ENCODE data around the gene CDC34. TPM values are rescaled to one million over a fixed set of nuclear protein-coding genes. Genes with fewer than 3 reads are reported as not detected.

Gene CDC34
- total and polyA plus RNA-seq, 9 of the 15 experiments (the other 6 are each of a cell fraction or from before 2014, with no cell fraction given) = 0.80 to 203 (median 65.5) TPM

DNA sequence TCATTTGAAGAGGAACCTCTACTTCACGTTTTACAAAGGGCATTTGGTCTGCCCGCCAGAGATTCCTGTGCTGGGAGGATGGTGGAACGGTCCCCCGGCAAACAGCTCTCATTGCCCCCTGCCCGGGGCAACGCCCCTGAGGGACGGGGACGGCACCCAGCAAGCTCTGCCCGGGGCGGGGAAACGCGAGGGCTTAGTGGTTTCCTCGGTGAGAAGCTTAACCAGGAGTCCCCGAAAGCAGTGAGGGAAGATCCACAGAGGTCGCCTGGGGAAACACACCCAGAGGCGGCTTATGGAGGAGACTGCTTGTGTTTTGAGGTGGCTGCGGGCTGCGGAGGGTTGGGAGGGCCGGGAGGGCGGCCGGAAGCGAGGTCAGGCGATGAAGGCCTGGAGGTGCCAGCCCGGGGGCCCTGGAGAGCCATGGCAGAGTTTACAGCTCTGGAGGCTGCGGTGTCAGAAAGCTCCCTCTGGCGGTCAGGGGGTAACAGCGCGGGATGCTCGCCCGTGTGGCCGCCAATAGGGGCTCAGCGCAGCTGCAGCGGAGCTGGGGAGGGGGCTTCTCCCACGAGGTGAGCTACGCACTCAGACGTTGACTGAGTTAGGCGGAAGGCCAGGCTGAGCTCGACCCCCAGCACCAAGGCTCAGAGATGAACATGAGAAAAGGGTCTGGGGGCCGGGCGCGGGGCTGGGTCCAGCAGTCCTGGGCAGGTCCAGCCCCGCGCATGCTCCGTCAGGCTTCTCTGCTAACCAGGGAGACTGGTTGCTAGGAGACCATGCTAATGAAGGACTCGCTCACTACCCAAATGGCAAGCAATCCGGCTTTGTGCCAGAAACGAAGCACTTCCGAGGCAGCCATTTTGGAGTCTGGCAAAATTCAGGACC, 24.9 kb upstream of the CDC34 start (continued):
- TF ChIP-seq, protein P1, sequence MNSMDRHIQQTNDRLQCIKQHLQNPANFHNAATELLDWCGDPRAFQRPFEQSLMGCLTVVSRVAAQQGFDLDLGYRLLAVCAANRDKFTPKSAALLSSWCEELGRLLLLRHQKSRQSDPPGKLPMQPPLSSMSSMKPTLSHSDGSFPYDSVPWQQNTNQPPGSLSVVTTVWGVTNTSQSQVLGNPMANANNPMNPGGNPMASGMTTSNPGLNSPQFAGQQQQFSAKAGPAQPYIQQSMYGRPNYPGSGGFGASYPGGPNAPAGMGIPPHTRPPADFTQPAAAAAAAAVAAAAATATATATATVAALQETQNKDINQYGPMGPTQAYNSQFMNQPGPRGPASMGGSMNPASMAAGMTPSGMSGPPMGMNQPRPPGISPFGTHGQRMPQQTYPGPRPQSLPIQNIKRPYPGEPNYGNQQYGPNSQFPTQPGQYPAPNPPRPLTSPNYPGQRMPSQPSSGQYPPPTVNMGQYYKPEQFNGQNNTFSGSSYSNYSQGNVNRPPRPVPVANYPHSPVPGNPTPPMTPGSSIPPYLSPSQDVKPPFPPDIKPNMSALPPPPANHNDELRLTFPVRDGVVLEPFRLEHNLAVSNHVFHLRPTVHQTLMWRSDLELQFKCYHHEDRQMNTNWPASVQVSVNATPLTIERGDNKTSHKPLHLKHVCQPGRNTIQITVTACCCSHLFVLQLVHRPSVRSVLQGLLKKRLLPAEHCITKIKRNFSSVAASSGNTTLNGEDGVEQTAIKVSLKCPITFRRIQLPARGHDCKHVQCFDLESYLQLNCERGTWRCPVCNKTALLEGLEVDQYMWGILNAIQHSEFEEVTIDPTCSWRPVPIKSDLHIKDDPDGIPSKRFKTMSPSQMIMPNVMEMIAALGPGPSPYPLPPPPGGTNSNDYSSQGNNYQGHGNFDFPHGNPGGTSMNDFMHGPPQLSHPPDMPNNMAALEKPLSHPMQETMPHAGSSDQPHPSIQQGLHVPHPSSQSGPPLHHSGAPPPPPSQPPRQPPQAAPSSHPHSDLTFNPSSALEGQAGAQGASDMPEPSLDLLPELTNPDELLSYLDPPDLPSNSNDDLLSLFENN (IDR thresholded peaks at IDR 0.05; ENCODE audit: low read depth in 2 of 2, low read length in 2 of 2) = 0 out of 4 replicates have a peak, but pooled peaks of 1 of the 2 experiments have one; percentile 0
- peak; percentile 61 to 80 for TF ChIP-seq RAD21 (CRISPR knock-in tag; conservative IDR thresholded peaks at IDR 0.05 in 1 of 2, IDR thresholded peaks at IDR 0.05 in 1 of 2)
- TF ChIP-seq, protein P2, sequence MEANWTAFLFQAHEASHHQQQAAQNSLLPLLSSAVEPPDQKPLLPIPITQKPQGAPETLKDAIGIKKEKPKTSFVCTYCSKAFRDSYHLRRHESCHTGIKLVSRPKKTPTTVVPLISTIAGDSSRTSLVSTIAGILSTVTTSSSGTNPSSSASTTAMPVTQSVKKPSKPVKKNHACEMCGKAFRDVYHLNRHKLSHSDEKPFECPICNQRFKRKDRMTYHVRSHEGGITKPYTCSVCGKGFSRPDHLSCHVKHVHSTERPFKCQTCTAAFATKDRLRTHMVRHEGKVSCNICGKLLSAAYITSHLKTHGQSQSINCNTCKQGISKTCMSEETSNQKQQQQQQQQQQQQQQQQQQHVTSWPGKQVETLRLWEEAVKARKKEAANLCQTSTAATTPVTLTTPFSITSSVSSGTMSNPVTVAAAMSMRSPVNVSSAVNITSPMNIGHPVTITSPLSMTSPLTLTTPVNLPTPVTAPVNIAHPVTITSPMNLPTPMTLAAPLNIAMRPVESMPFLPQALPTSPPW (CRISPR knock-in tag; IDR thresholded peaks at IDR 0.05) = no peak
- no peak for TF ChIP-seq HINFP (tag; conservative IDR thresholded peaks at IDR 0.05; ENCODE audit: low read depth)
- TF ChIP-seq RBM14 (IDR thresholded peaks at IDR 0.05; ENCODE audit: borderline replicate concordance, insufficient read depth, low read depth, low read length) = no peak
- TF ChIP-seq CTBP1 (IDR thresholded peaks at IDR 0.05; ENCODE audit: borderline replicate concordance) = peak; percentile 87; the same call in 1 of the 2 replicates
- TF ChIP-seq ARID1B (IDR thresholded peaks at IDR 0.05) = no peak
- peak; percentile 96 to 97 for TF ChIP-seq NRF1 (conservative IDR thresholded peaks at IDR 0.05 in 1 of 2, IDR thresholded peaks at IDR 0.05 in 1 of 2)
- TF ChIP-seq SMAD3 (CRISPR knock-in tag; conservative IDR thresholded peaks at IDR 0.05) = no peak
- TF ChIP-seq ZBTB17 (CRISPR knock-in tag; IDR thresholded peaks at IDR 0.05) = no peak
- TF ChIP-seq CTCF (IDR thresholded peaks at IDR 0.05 in 2 of 3, conservative IDR thresholded peaks at IDR 0.05 in 1 of 3; ENCODE audit: insufficient read depth in 2 of 3, low read depth in 1 of 3, low read length in 3 of 3) = peak; percentile 94 to 98 (median 96)
- no peak for TF ChIP-seq RBM15 (IDR thresholded peaks at IDR 0.05; ENCODE audit: insufficient read depth, low read length)
- peak; percentile 36; the same call in 1 of the 2 replicates for TF ChIP-seq L3MBTL2 (IDR thresholded peaks at IDR 0.05)
- TF ChIP-seq ZNF133 (CRISPR knock-in tag; IDR thresholded peaks at IDR 0.05) = no peak
- no peak for TF ChIP-seq NR3C1 (CRISPR knock-in tag; IDR thresholded peaks at IDR 0.05)
- TF ChIP-seq, protein P3, sequence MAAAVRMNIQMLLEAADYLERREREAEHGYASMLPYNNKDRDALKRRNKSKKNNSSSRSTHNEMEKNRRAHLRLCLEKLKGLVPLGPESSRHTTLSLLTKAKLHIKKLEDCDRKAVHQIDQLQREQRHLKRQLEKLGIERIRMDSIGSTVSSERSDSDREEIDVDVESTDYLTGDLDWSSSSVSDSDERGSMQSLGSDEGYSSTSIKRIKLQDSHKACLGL (CRISPR knock-in tag; IDR thresholded peaks at IDR 0.05; ENCODE audit: borderline replicate concordance, poor library complexity, severe bottlenecking) = no peak

All from K562 (cell line).